D721Med (cell line): ENCODE data around the gene SESTD1.

Experiments used
- DNase-seq: peaks from one replicate; pipeline ENCODE4 v3.0.0; 2011; ENCODE audit warnings: low spot score; ENCODE audit not compliant: insufficient read length
- FAIRE-seq: peaks from 2 replicates; lab custom pipeline; 2011; peaks lifted over from hg19 to GRCh38; lab: Jason Lieb, UNC
- TF ChIP-seq, protein P1 (sequence below): IDR thresholded peaks from 2 replicates; pipeline ENCODE4 v1.5.1; 2012; ENCODE audit warnings: mild to moderate bottlenecking, control low read depth; ENCODE audit not compliant: insufficient read depth; ENCODE audit errors: missing control alignments

SESTD1 gene

DNA sequence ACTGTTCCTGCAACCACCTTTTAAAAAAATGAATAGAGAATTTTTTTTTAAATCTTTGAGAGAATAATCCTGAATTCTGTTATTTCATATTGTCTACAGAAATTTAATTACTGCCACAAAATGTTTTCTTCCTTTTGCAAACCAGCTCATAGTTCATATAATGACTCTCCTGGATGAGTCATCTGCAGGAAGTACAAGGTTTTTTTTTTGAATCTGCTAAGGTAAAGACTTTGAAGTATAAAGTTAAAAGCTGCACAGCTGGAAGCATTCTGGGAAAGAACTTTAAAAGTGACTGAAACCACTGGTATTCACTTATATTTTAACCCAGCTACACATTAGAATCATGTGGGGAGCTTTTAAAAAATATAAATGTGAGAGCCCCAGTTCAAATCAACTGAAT is 25.4 kb downstream of the SESTD1 start:
- DNase-seq (no peak), FAIRE-seq (no peak)
- TF ChIP-seq, protein P1, sequence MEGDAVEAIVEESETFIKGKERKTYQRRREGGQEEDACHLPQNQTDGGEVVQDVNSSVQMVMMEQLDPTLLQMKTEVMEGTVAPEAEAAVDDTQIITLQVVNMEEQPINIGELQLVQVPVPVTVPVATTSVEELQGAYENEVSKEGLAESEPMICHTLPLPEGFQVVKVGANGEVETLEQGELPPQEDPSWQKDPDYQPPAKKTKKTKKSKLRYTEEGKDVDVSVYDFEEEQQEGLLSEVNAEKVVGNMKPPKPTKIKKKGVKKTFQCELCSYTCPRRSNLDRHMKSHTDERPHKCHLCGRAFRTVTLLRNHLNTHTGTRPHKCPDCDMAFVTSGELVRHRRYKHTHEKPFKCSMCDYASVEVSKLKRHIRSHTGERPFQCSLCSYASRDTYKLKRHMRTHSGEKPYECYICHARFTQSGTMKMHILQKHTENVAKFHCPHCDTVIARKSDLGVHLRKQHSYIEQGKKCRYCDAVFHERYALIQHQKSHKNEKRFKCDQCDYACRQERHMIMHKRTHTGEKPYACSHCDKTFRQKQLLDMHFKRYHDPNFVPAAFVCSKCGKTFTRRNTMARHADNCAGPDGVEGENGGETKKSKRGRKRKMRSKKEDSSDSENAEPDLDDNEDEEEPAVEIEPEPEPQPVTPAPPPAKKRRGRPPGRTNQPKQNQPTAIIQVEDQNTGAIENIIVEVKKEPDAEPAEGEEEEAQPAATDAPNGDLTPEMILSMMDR = no peak

DNA sequence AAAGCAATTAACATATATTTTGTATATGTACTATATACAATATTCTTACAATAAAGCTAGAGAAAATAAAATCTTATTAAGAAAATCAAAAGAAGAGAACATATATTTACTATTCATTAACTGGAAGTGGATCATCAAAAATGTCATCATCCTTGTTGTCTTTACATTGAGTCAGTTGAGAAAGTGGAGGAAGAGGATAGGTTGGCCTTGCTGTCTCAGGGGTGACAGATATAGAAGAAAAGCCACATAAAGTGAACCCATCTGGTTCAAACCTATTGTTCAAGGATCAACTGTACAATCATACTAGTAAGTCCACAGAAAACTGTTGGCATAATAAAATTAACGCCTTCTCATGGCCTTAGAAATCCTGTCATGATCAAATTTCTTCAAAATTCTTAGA is 26.6 kb downstream of the SESTD1 start:
- DNase-seq (no peak), FAIRE-seq (no peak)
- TF ChIP-seq, protein P1 = no peak

DNA sequence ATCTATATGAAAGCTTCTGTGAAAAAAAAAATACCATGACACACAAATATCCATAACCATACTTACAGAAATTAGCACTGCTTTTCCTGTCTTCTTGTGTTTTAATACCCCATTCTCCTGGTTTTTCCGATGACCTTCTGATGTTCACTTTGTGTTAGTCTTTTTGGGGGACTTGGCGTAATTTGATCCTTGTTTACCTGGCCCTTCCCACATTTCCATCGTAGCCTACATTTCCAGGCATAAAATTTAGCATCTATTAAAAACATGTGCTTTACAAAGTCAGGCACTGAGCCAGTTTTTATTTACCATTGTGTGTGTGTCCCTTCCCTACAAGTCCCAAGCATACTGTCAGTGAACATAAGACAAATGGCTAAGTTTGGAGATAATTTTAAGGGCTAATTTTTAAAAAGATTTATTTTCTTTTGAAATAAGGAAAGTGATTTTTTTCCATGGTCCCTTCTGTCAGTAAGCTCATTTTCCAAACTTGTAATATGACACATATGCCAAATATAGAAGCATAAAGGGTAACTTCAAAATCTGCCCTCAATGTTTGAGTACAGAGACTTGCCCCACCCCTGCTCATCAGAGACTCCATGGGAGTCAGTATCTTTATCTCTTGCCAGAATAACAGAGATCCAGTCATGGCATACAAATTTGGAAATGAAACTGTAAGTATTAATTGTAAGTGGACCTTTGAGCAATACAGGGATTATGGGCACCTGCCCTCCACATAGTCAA is 27.3 kb downstream of the SESTD1 start:
- TF ChIP-seq, protein P1 = no peak
- DNase-seq (no peak), FAIRE-seq (no peak)

DNA sequence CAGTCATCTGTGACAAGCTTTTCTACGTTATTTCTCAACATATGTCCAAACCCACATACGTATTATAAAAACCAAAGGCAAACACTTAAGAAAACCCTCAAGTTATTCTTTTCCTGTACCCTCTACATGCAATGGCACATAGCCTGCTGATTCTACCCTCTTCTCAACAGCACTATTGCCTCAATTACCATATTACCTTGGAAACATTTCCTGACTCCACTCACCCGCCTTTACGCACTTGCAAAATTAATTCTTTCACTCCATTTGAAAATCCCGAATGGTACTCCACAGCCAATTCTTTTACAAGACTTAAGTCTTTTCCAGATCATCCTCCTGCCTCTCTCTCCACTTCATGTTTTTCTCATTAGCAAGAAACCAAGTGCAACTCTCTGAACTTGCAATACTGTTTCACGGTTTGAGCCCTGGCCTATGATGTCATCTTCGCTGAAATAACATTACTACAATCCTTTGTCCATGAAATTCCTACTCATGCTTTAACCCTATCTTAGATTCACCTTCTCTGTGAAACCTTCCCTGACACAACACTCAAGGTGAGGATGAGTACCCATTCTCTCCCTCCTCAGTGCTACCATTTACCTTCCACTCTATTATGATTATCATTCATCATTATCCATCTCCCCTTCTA is 29.0 kb downstream of the SESTD1 start:
- FAIRE-seq (no peak), DNase-seq (no peak)
- TF ChIP-seq, protein P1 = no peak

DNA sequence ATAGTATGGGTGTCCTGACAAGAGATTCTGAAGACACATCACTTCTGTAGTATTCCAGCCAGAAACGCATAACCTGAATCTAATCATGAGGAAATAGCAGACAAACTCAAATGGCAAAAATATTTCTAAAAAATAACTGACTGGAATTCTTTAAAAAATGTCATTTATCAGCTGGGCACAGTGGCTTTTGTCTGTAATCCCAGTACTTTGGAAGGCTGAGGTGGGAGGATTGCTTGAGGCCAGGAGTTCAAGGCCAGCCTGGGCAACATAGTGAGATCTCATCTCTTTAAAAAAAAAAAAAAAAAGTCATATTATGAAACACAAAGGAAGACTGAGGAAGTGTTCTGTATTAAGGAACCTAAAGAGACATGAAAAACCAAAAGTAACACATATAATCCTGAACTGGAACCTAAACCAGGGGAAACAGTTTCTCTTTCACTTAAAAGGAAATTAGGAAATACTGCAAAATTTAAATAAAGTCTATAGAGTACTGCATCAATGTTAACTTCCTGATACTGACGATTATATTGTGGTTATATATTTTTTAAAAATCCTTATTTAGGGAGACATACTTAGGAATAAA is 29.9 kb downstream of the SESTD1 start:
- FAIRE-seq (no peak), DNase-seq (no peak)
- TF ChIP-seq, protein P1 = no peak

DNA sequence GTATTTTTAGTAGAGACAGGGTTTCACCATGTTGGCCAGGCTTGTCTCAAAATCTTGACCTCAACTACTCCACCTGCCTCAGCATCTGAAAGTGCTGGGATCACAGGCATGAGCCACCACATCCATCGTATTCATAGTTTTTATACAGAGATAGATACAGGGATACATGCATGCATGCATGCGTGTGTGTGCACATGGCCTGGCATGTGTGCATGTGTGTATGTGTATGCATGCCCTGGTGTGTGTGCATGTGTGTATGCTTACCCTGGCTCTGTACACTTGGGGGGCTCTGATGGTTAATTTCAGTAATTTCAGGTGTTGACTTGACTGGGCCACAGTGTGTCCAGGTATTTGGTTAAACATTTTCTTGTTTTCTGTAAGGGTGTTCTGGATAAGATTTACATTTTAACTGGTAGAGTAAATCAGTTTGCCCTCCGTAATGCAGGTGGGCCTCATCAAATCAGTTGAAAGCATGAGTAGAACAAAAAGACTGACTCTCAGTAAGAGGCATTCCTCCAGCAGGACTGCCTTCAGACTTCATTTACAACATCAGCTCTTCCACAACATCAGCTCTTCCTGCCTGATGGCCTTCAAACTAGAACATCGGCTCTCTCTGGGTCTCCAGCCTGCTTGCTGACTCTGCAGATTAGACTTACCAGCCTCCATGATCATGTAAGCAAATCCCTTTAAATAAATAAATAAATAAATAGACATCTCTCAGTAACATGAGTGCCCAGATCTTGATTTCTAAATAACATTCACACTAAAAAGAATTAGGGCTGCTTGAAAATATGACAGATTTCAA is 30.8 kb downstream of the SESTD1 start:
- TF ChIP-seq, protein P1 = no peak
- FAIRE-seq (no peak), DNase-seq (no peak)
